ENCODE data around the gene GRM1. TPM values are rescaled to one million over a fixed set of nuclear protein-coding genes. Genes with fewer than 3 reads are reported as not detected.

GRM1 gene
- total RNA-seq, 1 donor from 2014 or later: 0.79 TPM

DNA sequence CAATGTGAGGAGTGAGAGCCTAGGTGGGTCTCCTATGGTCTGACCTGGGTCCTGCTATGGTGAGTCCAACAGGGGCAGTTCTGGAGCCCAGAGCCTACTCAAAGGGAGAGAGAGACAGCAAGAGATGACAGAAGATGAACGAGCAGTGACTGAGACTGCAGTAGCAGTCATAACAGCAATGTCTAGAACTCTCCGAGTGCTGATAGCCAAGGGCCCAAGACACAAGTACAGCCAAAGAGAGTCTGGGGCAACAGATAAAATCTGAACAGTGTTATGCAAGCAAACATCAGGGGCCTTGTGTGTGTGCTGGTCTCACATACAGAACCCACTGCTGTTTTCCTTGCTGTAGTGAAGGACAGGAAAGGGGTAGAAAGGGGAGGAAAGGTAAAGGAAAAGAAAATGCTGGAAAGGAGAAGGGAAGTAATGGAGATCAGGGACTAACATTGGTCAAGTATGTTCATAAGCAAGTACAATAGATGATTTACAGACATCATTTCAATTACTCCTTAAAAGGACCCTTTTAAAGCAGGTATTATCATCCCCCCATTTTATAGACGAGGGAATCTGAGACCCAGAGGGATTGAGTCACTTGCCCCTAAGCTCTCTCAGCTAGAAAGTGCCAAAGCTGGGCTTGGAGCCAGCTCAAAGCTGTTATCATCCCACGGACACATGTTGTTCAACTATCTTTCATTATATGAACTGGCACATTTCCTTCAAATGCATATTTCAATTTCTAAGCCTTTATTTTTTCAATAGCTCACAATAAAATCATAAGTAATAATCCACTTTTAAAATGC lies 332.5 kb downstream of the GRM1 start:
- Histone ChIP-seq H4K20me1 (ENCODE audit: low read depth) (no peaks in the 10 kb centered on the region), H3K27ac (no peak overlapping the region), H3K4me1 (peaks cover 3% of the 10 kb centered on the region), H3K4me3 (no peak overlapping the region), H3K36me3 (no peaks in the 10 kb centered on the region), H3K4me2 (no peak overlapping the region), H3K9ac (no peak overlapping the region), H3F3A (ENCODE audit: low read depth) (no peaks in the 10 kb centered on the region), H2AFZ (replicated peaks) (no peak overlapping the region), H3K79me2 (ENCODE audit: low read depth) (no peaks in the 10 kb centered on the region), H3K27me3 (no peaks in the 10 kb centered on the region), H3K9me3 (ENCODE audit: low read depth) (no peaks in the 10 kb centered on the region)
- Mint-ChIP-seq H3K36me3 (no peaks in the 10 kb centered on the region), H3K4me3 (no peak overlapping the region), H3K27ac (no peak overlapping the region), H3K4me1 (peaks cover 16% of the 10 kb centered on the region), H3K27me3 (ENCODE audit: insufficient read depth, low read depth) (peaks cover 2% of the 10 kb centered on the region), H3K9me3 (peaks cover 5% of the 10 kb centered on the region)
- no peak for DNase-seq (ENCODE audit: low spot score)
- no peak for TF ChIP-seq EZH2 (IDR thresholded peaks at IDR 0.05)
- TF ChIP-seq, protein P1, sequence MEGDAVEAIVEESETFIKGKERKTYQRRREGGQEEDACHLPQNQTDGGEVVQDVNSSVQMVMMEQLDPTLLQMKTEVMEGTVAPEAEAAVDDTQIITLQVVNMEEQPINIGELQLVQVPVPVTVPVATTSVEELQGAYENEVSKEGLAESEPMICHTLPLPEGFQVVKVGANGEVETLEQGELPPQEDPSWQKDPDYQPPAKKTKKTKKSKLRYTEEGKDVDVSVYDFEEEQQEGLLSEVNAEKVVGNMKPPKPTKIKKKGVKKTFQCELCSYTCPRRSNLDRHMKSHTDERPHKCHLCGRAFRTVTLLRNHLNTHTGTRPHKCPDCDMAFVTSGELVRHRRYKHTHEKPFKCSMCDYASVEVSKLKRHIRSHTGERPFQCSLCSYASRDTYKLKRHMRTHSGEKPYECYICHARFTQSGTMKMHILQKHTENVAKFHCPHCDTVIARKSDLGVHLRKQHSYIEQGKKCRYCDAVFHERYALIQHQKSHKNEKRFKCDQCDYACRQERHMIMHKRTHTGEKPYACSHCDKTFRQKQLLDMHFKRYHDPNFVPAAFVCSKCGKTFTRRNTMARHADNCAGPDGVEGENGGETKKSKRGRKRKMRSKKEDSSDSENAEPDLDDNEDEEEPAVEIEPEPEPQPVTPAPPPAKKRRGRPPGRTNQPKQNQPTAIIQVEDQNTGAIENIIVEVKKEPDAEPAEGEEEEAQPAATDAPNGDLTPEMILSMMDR (IDR thresholded peaks at IDR 0.05): no peak
- TF ChIP-seq EZH2phosphoT487 (IDR thresholded peaks at IDR 0.05): no peak

DNA sequence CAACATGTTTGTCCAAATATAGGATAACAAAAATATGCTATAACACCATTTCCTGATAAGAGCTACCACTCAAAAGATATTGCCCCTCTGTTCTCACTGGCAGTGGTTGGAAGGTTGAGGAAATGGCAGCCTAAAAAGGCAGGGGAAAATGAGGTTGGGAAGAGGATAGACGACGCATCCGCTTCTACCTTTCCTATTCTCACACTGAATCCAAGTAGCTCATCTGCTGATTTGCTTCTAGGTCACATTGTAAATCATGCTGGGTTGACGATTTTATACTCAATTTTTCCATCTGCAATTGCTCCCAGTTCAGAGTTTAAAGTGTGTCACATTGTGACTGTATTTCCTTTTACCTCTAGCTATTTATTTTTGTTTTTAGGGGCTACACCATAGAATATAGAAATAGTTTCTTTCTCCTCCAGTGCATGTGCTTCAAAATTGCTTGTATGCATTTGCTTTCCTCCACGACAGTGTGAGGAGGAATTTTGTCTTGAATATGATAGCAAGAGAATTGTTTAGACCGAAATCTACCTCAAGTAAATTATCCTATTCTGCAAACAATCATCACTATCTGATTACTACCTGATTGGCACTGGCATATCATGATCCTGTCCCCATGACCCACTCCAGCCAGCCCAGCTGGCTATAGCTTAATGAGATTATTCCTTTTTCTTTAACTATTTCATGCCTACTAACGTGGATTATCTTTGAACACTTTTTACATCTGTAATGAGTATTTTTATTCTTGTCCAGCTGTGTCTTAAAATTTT lies 335.2 kb downstream of the GRM1 start:
- peaks cover 3% of the 10 kb centered on the region for H3K4me1 Mint-ChIP-seq
- H3K4me2 ChIP-seq: no peak overlapping the region
- peaks cover 2% of the 10 kb centered on the region for H3K9me3 Mint-ChIP-seq

DNA sequence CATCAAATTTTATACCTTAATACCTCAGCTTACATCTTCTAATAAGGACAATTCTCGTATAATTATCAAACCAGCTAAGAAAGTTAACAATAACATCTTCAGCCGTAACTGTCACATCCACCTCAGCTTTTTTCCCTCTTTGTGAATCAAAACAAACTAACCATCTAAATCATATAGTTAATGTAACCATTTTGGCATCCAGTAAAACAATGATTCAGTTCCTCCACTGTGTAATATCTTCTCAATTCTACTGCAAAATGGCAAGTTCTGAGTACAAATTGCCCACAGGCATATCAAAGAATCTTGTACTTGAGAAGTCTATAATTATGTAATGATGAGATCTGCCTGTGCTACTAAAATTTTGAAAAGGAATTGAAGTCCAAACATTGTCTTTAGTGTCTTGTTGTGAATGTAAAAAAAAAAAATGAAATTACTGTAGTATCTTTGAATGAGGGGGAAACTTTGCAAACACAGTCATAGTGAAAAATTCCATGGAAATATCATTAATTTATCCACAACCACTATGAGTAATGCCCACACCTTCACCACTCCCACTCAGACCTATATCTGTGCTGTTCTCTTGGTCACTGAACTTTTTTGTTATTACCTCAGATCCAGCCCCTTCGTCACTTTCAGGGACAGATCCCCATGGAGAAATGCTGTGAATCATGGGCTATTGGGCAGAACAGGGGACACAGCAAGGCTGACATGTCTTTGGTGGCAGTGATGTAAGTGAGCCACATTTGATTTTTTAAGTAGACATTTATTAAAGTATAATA lies 336.1 kb downstream of the GRM1 start:
- no peaks in the 10 kb centered on the region for H3K9me3 ChIP-seq (ENCODE audit: low read depth)
- TF ChIP-seq, protein P1 (IDR thresholded peaks at IDR 0.05): no peak
- TF ChIP-seq EZH2phosphoT487 (IDR thresholded peaks at IDR 0.05) (no peak), EZH2 (IDR thresholded peaks at IDR 0.05) (no peak)
- DNase-seq (ENCODE audit: low spot score): no peak
- no peaks in the 10 kb centered on the region for H3K4me1 ChIP-seq
- no peaks in the 10 kb centered on the region for H3K27me3 ChIP-seq
- H3K9me3 Mint-ChIP-seq: peaks cover 2% of the 10 kb centered on the region
- no peaks in the 10 kb centered on the region for H3K79me2 ChIP-seq (ENCODE audit: low read depth)
- no peak overlapping the region for H3K9ac ChIP-seq
- no peak overlapping the region for H2AFZ ChIP-seq (replicated peaks)
- H3K4me2 ChIP-seq: no peak overlapping the region
- H3F3A ChIP-seq (ENCODE audit: low read depth): no peaks in the 10 kb centered on the region
- no peak overlapping the region for H3K4me3 ChIP-seq
- no peak overlapping the region for H3K27ac Mint-ChIP-seq
- H3K27ac ChIP-seq: no peak overlapping the region
- H3K36me3 Mint-ChIP-seq: no peaks in the 10 kb centered on the region
- H3K36me3 ChIP-seq: no peaks in the 10 kb centered on the region
- peaks cover 3% of the 10 kb centered on the region for H3K4me1 Mint-ChIP-seq
- no peaks in the 10 kb centered on the region for H4K20me1 ChIP-seq (ENCODE audit: low read depth)
- no peak overlapping the region for H3K4me3 Mint-ChIP-seq
- H3K27me3 Mint-ChIP-seq (ENCODE audit: insufficient read depth, low read depth): peaks cover 2% of the 10 kb centered on the region

More for the DNA sequence above, 335.2 kb downstream of the GRM1 start:
- Histone ChIP-seq H3K9me3 (ENCODE audit: low read depth) (no peaks in the 10 kb centered on the region), H3K36me3 (no peaks in the 10 kb centered on the region), H4K20me1 (ENCODE audit: low read depth) (no peaks in the 10 kb centered on the region), H3K27me3 (no peaks in the 10 kb centered on the region), H3K79me2 (ENCODE audit: low read depth) (no peaks in the 10 kb centered on the region), H3K27ac (no peak overlapping the region), H3K4me1 (no peaks in the 10 kb centered on the region), H3F3A (ENCODE audit: low read depth) (no peaks in the 10 kb centered on the region), H3K9ac (no peak overlapping the region), H2AFZ (replicated peaks) (no peak overlapping the region), H3K4me3 (no peak overlapping the region)
- no peak overlapping the region for H3K27ac Mint-ChIP-seq
- peaks cover 2% of the 10 kb centered on the region for H3K27me3 Mint-ChIP-seq (ENCODE audit: insufficient read depth, low read depth)
- H3K36me3 Mint-ChIP-seq: no peaks in the 10 kb centered on the region
- TF ChIP-seq EZH2phosphoT487 (IDR thresholded peaks at IDR 0.05) (no peak), EZH2 (IDR thresholded peaks at IDR 0.05) (no peak)
- TF ChIP-seq, protein P1 (IDR thresholded peaks at IDR 0.05): no peak
- no peak for DNase-seq (ENCODE audit: low spot score)
- H3K4me3 Mint-ChIP-seq: no peak overlapping the region

Measured in neural progenitor cell (in vitro differentiated cells).